PFSK-1 (cell line): ENCODE data around the gene ZNF732.

Experiments
- POLR2AphosphoS5 ChIP-seq: IDR thresholded peaks from 2 replicates; pipeline ENCODE4 v1.6.1; 2012; ENCODE audit warnings: low read depth, mild to moderate bottlenecking, control low read depth, low read length, moderate library complexity
- REST ChIP-seq, 2 experiments: IDR thresholded peaks; 2 replicates each; pipeline versions ENCODE4 v1.6.1 to v1.8.0; 2011 to 2012; ENCODE audit warnings: low read depth in 2 of 2, low read length in 2 of 2, control low read depth in 1 of 2, inconsistent platforms in 1 of 2, mild to moderate bottlenecking in 1 of 2, moderate library complexity in 1 of 2; ENCODE audit not compliant: insufficient read depth in 1 of 2
- TAF1 ChIP-seq: IDR thresholded peaks from 2 replicates; pipeline ENCODE4 v1.6.1; 2012; ENCODE audit warnings: low read length, control low read depth, borderline replicate concordance; ENCODE audit not compliant: insufficient read depth

GRCh38 chr4:304969-305680, at the start of gene ZNF732:
- TF ChIP-seq REST (IDR thresholded peaks at IDR 0.05; ENCODE audit: insufficient read depth in 1 of 2, low read depth in 2 of 2, low read length in 2 of 2) (no peak), TAF1 (no peak), POLR2AphosphoS5 (no peak)
